ENCODE results near the gene MPL. TPM values are rescaled to one million over a fixed set of nuclear protein-coding genes. Genes with fewer than 3 reads are reported as not detected.

MPL gene
- total RNA-seq, 2 experiments from 2014 or later: not detected

Small RNA genes lying within 50 kb of the gene (microRNA-seq; reads per million reads assigned to microRNA genes)
- gene MIR6734 (ENCODE audit: borderline replicate concordance): 4.6 reads per million, percentile 12 among the genes with 10 or more reads in this experiment

Other genes starting within 250 kb of the MPL start
- 100 to 1,000 TPM; 100 to 114 TPM for gene EBNA1BP2, start 165.5 kb upstream of the MPL start, total RNA-seq
- under 1 TPM in 1 of 2 experiments, not detected in 1; 0.11 TPM for gene CFAP57, start 165.5 kb upstream of the MPL start, total RNA-seq
- not detected for gene TMEM125, start 67.8 kb upstream of the MPL start, total RNA-seq
- gene C1orf210, start 52.2 kb upstream of the MPL start, total RNA-seq: not detected
- not detected for gene TIE1, start 36.8 kb upstream of the MPL start, total RNA-seq
- 100 to 1,000 TPM; 158 to 163 TPM for gene CDC20, start 21.2 kb downstream of the MPL start, total RNA-seq
- gene ELOVL1, start 30.2 kb downstream of the MPL start, total RNA-seq: 10 to 100 TPM; 56.0 to 72.1 TPM
- gene MED8, start 52.0 kb downstream of the MPL start, total RNA-seq: 10 to 100 TPM; 32.3 to 36.6 TPM
- gene SZT2, start 52.1 kb downstream of the MPL start, total RNA-seq: 10 to 100 TPM; 33.6 to 36.3 TPM
- gene HYI, start 116.1 kb downstream of the MPL start, total RNA-seq: 10 to 100 TPM; 10.8 to 13.5 TPM
- 1 to 10 TPM; 5.1 to 6.8 TPM for gene PTPRF, start 193.1 kb downstream of the MPL start, total RNA-seq